ENCODE data around the gene TEX13A. TPM values are rescaled to one million over a fixed set of nuclear protein-coding genes. Genes with fewer than 3 reads are reported as not detected.

Gene TEX13A
- total RNA-seq (2014; rRNA removed; shearing (Covaris generic)) (0.14 TPM in 1 of 2 replicates, not detected in the other), polyA plus RNA-seq (2016; fragmentation: Nextera tagmentation; extraction: Ambion mirVana) (not detected in 2 replicates)
- long read RNA-seq = 0 reads

- peaks cover 6% of the 10 kb centered on the region; the same call in 1 of the 3 replicates for H3K9me3 Mint-ChIP-seq
- H3K4me1 ChIP-seq (ENCODE audit: insufficient read depth) = no peaks in the 10 kb centered on the region
- no peak within 1 kb of the TSS for H2AFZ ChIP-seq
Observed at GRCh38 chrX:105220636-105221035, at the start of gene TEX13A. TSS of gene TEX13A (minus strand) at chrX:105220694. CDS start at chrX:105220397, 297 bp downstream.

More at GRCh38 chrX:105220636-105221035, at the start of gene TEX13A:
- Mint-ChIP-seq H3K4me1 (peaks cover 6% of the 10 kb centered on the region; the same call in 2 of the 3 replicates), H3K4me3 (no peak within 1 kb of the TSS), H3K27ac (no peak within 1 kb of the TSS), H3K27me3 (ENCODE audit: insufficient read depth, low read depth, poor library complexity) (peaks cover 4% of the 10 kb centered on the region), H3K36me3 (ENCODE audit: low read depth) (peaks cover 13% of the 10 kb centered on the region; the same call in 2 of the 3 replicates)
- Histone ChIP-seq H3K79me2 (replicated peaks; ENCODE audit: insufficient read depth) (no peaks in the 10 kb centered on the region), H3K27me3 (ENCODE audit: insufficient read depth) (no peaks in the 10 kb centered on the region), H4K20me1 (replicated peaks; ENCODE audit: insufficient read depth) (no peaks in the 10 kb centered on the region), H3K4me3 (no peak within 1 kb of the TSS), H3K4me2 (no peak within 1 kb of the TSS), H3K9me2 (ENCODE audit: insufficient read depth) (no peaks in the 10 kb centered on the region), H3F3A (replicated peaks; ENCODE audit: low read depth) (no peaks in the 10 kb centered on the region), H3K36me3 (ENCODE audit: insufficient read depth) (no peaks in the 10 kb centered on the region), H3K27ac (ENCODE audit: low read depth) (no peak within 1 kb of the TSS)
- no peak for ATAC-seq
- no peak for DNase-seq (ENCODE audit: low spot score)
- no peak for TF ChIP-seq REST (IDR thresholded peaks at IDR 0.05; ENCODE audit: unreplicated experiment)
- no peak for TF ChIP-seq EZH2 (IDR thresholded peaks at IDR 0.05; ENCODE audit: low read depth, unreplicated experiment)
- TF ChIP-seq CREB1 (CRISPR knock-in tag; IDR thresholded peaks at IDR 0.05; ENCODE audit: low read depth) = no peak
- TF ChIP-seq STAT1 (IDR thresholded peaks at IDR 0.05; ENCODE audit: unreplicated experiment) = no peak
- no peak for TF ChIP-seq EZH2phosphoT487 (IDR thresholded peaks at IDR 0.05; ENCODE audit: unreplicated experiment)
- no peak for TF ChIP-seq ZNF462 (CRISPR knock-in tag; IDR thresholded peaks at IDR 0.05)
- TF ChIP-seq JUNB (IDR thresholded peaks at IDR 0.05; ENCODE audit: unreplicated experiment) = no peak
- TF ChIP-seq NANOG (IDR thresholded peaks at IDR 0.05; ENCODE audit: borderline replicate concordance) = no peak
- no peak for TF ChIP-seq ZNF331 (CRISPR knock-in tag; IDR thresholded peaks at IDR 0.05; ENCODE audit: low read depth)
- no peak for TF ChIP-seq POLR2AphosphoS5 (IDR thresholded peaks at IDR 0.05; ENCODE audit: low read depth)
- no peak for TF ChIP-seq ZNF114 (CRISPR knock-in tag; IDR thresholded peaks at IDR 0.05)
- TF ChIP-seq ETS1 (IDR thresholded peaks at IDR 0.05) = no peak
- TF ChIP-seq CTCF (conservative IDR thresholded peaks at IDR 0.05; ENCODE audit: low read depth in 2 of 2) = no peak
